Measurements from ENCODE around the gene LDLRAD3. TPM values are rescaled to one million over a fixed set of nuclear protein-coding genes. Genes with fewer than 3 reads are reported as not detected.

The LDLRAD3 gene
- total RNA-seq, 4 donors from 2014 or later = 39.7 to 50.9 (median 46.0) TPM

DNA sequence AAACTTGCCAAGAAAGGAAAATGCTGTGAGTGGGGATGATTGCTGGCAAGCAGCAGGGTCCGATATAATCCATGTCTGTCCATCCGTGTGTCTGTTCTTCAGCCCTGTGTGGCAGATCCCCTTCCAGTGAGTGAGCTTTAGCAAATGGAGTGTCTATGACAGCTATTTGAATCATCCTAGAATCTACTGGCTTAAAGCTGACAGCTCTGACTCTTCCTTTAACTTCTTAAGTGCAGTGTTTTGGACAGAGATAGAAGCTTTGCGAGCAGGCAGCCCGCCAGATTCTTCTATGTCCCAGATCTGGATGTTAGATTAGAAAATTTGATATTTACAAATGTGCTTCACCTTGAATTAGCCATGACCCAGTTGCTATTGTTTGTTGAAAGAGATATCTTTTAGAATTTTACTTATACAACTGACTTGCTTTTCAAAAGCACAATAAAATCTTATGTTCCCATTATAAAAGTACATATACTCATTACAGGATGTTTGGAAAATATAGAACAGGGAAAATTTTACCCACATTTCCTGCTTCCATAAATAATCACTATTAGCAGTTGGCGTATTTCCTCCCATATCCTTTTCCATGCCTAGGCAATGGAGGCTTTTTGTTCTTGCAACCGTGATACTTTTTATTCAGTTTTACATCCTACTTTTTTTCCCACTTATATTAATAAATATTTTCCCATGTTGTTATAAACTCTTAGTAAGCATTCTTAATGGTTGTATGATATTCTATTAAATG lies 220.8 kb downstream of the LDLRAD3 start:
- TF ChIP-seq CTCF (IDR thresholded peaks at IDR 0.05) = no peak
- no peak for TF ChIP-seq EP300 (IDR thresholded peaks at IDR 0.05)
- no peak for TF ChIP-seq POLR2A (IDR thresholded peaks at IDR 0.05)
- no peak for TF ChIP-seq POLR2AphosphoS5 (IDR thresholded peaks at IDR 0.05)
- H3K27me3 ChIP-seq = no peaks in the 10 kb centered on the region
- no peaks in the 10 kb centered on the region for H3K36me3 ChIP-seq
- H3K9me3 ChIP-seq = no peaks in the 10 kb centered on the region
- H3K4me3 ChIP-seq = no peak overlapping the region
- DNase-seq (ENCODE audit: low spot score in 2 of 2) = no peak
- H3K27ac ChIP-seq = no peak overlapping the region
- peaks cover 3% of the 10 kb centered on the region for H3K4me1 ChIP-seq
- whole genome bisulfite sequencing = 70% methylated on average over 6 of the region's 6 CpGs

DNA sequence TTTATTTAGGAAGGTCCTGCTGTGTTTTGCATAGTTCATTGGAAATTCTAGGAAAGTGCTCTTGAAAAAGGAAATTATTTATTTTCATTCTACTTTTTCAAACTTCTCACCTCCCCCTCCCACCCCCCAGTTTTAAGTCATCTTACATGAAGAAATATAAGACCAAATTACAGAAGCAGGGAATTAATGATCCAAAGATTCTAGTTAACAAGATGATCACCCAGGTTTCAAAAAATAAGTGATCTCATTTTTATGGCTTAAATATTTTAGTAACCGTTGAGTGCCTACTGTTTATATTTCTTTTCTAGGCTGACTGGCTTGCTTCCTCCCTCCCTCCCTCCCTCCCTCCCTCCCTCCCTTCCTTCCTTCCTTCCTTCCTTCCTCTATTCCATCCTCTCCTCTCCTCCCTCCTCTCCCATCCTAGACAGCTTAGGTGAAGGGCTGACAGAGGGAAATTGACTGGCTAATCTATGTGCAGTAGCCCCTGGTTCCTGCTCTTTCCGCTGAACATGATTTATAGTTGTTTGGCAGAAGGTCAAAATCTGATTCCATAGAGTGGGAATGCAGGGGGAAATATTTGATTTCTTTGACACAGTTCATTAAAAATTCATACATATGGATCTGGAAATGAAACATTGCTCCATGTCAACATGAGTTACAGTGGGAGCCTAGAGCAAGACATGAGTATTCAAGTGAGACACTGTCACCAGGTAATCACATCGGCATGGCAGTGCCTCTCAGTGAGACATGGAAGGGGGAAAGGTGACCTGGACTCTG lies 221.9 kb downstream of the LDLRAD3 start:
- peaks cover 3% of the 10 kb centered on the region for H3K4me1 ChIP-seq
- no peak overlapping the region for H3K4me3 ChIP-seq
- DNase-seq (ENCODE audit: low spot score in 2 of 2) = no peak
- H3K27me3 ChIP-seq = no peaks in the 10 kb centered on the region
- no peak for TF ChIP-seq POLR2AphosphoS5 (IDR thresholded peaks at IDR 0.05)
- TF ChIP-seq CTCF (IDR thresholded peaks at IDR 0.05) = no peak
- no peak for TF ChIP-seq POLR2A (IDR thresholded peaks at IDR 0.05)
- TF ChIP-seq EP300 (IDR thresholded peaks at IDR 0.05) = no peak
- H3K9me3 ChIP-seq = no peaks in the 10 kb centered on the region
- H3K27ac ChIP-seq = no peak overlapping the region
- 68% methylated on average over 3 of the region's 3 CpGs for WGBS
- no peaks in the 10 kb centered on the region for H3K36me3 ChIP-seq

- H3K36me3 ChIP-seq = no peaks in the 10 kb centered on the region
- peaks cover 3% of the 10 kb centered on the region for H3K4me1 ChIP-seq
- H3K27me3 ChIP-seq = no peaks in the 10 kb centered on the region
- H3K9me3 ChIP-seq = peaks cover 4% of the 10 kb centered on the region
- WGBS = 91% methylated on average over 4 of the region's 4 CpGs
- H3K4me3 ChIP-seq = no peak overlapping the region
- H3K27ac ChIP-seq = no peak overlapping the region
- no peak for DNase-seq (ENCODE audit: low spot score in 2 of 2)
- TF ChIP-seq EP300 (IDR thresholded peaks at IDR 0.05) (no peak), POLR2AphosphoS5 (IDR thresholded peaks at IDR 0.05) (no peak), CTCF (IDR thresholded peaks at IDR 0.05) (no peak), POLR2A (IDR thresholded peaks at IDR 0.05) (no peak)
Observed at GRCh38 chr11:36167073-36167472, 223.2 kb downstream of the LDLRAD3 start.

GRCh38 chr11:36167729-36168128 lies 223.9 kb downstream of the LDLRAD3 start:
- 85% methylated on average over 6 of the region's 6 CpGs for WGBS
- H3K36me3 ChIP-seq = no peaks in the 10 kb centered on the region
- H3K4me3 ChIP-seq = no peak overlapping the region
- H3K27ac ChIP-seq = no peak overlapping the region
- DNase-seq (ENCODE audit: low spot score in 2 of 2) = no peak
- H3K27me3 ChIP-seq = no peaks in the 10 kb centered on the region
- peaks cover 3% of the 10 kb centered on the region for H3K4me1 ChIP-seq
- no peak for TF ChIP-seq EP300 (IDR thresholded peaks at IDR 0.05)
- TF ChIP-seq POLR2A (IDR thresholded peaks at IDR 0.05) = no peak
- TF ChIP-seq CTCF (IDR thresholded peaks at IDR 0.05) = no peak
- TF ChIP-seq POLR2AphosphoS5 (IDR thresholded peaks at IDR 0.05) = no peak
- H3K9me3 ChIP-seq = peaks cover 4% of the 10 kb centered on the region

DNA sequence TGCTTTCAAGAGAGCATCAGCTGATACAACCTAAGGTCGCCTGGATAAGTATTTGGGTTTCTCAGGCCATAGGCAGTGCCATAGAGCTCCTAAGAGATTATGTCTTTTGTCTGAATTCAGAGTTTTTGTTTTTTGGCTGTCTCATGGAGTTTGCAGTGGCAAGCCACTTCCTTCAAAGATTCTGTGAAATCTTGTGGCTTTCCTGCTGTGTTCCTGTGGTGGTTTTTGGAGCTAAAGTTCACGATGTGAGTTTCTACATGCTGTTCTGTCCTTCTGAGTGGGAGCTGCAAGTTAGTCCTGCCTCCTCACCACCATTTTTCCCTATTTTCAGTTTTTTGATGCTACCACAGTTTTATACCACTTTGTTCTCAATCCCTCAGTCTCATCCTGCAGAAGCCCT lies 234.0 kb downstream of the LDLRAD3 start:
- 94% methylated on average over 2 of the region's 2 CpGs for WGBS
- no peaks in the 10 kb centered on the region for H3K27me3 ChIP-seq
- H3K9me3 ChIP-seq = no peaks in the 10 kb centered on the region
- no peak overlapping the region for H3K4me3 ChIP-seq
- H3K27ac ChIP-seq = no peak overlapping the region
- TF ChIP-seq EP300 (IDR thresholded peaks at IDR 0.05) (no peak), POLR2AphosphoS5 (IDR thresholded peaks at IDR 0.05) (no peak), POLR2A (IDR thresholded peaks at IDR 0.05) (no peak), CTCF (IDR thresholded peaks at IDR 0.05) (no peak)
- no peaks in the 10 kb centered on the region for H3K4me1 ChIP-seq
- DNase-seq (ENCODE audit: low spot score in 2 of 2) = no peak
- no peaks in the 10 kb centered on the region for H3K36me3 ChIP-seq

All from suprapubic skin (tissue), 4 donors.